NCI-H510A treated with DMSO at 0.1 percent for 48 hours (cell line): ENCODE measurements around the gene IRF6.

Source experiments
- DNase-seq: peaks from one replicate; lab custom pipeline; 2025; lab: John Stamatoyannopoulos, UW

IRF6 gene

DNA sequence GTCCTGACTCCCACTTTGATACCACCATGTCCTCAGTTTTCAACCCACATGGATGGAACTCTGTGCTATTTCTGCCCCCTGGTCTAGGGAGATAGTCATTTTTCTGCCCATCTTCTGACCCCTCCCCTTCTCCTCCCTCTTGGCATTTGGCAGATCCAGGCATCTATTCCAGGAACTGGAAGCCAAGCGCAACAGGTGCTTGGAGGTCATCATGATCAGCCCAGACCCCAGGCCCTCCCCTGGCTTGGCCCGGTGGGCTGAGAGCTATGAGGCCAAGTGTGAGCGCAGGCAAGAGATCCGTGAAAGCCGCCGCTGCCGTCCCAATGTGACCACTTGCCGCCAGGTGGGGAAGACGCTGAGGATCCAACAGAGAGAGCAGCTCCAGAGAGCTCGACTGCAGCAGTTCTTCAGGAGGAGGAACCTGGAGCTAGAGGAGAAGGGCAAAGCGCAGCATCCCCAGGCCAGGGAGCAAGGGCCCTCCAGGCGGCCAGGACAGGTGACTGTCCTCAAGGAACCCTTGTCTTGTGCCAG, 46.0 kb downstream of the IRF6 start:
- no peak for DNase-seq

DNA sequence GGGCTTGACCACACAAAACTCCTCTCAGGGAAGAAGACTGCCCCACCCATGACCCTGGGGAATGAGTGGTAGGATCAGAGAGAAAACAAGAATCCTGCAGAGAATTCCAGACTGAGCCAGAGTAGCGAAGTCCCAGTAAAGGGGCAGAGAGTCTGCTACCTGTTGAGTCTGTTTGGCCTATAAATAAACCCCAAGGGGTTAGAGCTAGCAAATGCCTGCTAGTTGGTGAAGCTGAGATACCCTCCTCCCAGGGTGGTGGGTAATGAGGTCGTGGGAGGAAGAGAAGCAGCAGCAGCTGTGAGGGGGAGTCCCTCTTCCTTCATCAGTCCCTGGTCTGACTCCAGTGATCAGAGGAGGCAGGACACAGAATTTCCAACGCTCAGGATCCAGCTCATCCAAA, 47.5 kb downstream of the IRF6 start:
- DNase-seq, result no peak

GRCh38 chr1:209756615-209757445, 49.1 kb downstream of the IRF6 start:
- DNase-seq, result no peak

DNA sequence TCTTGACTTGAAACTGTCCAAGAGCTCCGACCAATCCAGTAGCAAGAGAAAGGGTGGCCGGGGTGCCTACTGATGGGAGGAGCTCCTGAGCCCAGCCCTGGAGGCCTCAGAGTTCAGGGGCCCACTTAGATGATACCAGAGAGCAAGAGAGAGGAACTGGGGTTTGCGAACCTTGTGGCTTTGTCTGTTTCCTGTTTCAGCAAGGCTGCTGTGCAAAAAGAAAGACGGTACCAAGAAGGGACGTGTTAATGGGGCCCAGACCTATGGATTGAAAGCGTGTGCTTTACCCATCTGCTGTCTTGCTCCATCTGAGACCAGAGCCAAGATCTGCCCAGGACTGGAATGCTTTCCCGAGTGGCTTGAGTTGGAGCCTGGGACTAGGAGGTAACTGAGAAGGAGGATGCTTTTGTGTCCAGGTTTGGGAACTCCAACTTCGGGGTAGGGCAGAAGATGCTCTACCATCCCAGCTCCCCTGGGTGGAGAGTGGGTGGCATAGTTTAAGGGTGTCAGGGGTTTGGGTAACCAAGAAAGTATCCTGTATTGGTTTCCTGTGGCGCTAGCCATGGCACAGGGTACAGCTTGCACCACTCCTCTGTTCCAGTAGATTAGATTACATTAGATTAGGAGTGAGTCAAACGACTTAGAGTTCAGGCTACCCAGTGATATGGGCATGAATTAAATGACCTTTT, 49.9 kb downstream of the IRF6 start, which contains the start of gene TRAF3IP3:
TSS of gene TRAF3IP3 (plus strand) at position 128 of the 689 bp plus-strand sequence. CDS start 3,987 bp downstream, outside the sequence.
- no peak for DNase-seq

DNA sequence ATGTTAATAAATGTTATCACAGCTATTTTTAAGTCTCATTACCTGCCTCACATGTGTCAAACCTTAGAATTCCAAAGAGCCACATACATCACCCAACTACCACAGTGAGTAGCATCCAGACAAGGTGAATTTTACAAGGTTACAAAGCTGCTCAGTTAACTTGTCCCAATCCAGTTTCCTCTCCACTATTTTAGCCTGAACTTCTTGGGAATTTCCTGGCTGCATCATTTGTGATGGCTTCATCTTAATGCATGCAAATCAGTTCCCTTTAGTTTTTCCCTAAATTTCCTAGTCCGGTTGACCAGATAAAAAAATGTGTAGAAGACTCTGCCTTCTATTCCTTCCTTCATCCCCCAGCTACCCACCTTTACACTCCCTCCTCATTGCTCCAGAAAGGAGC, 50.7 kb downstream of the IRF6 start:
- no peak for DNase-seq

DNA sequence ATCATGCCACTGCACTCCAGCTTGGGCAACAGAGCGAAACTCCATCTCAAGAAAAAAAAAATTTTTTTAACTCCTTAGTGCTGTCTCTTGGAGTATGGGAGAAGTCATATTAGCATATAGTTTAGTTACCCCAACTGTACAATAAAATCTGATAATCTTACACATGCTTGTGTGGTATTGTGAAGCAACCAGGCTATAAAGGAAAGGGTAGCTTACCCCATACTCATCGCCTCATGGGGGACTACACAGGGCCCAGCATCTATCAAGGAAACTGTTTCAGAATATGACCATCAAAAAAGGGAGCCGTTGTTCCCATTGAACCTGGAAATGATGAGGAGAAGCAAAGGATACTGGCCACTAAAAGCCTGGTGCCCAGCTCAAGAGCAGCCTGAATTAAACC, 53.1 kb downstream of the IRF6 start:
- no peak for DNase-seq

DNA sequence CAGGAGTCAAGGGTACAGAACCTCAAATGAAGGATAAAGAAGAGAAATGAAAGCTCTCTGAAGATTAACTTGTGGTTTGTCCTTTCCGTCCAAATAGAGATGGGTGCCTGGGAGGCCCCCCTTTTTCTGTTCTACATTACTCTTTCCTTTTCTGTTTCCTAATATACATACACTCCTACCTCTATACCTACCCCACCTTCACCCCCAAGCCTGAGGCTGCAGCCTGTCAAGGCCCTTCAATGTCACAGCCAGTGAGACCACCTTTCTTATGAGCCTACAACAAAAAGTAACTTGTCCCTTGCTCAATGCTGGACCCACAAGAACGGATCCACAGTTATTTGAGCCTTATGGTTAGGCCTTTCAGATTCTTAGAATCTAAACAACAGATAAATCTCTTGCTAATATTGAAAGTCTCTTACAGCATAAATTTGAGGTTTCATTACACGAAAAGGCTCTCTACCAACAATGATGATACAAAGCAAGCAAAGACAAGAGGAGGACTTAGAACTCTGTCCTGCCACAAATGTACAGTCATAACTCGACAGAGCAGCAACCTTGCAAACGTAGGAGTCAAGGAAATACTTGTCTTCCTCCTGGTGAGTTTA, 54.2 kb downstream of the IRF6 start:
- no peak for DNase-seq

GRCh38 chr1:209749670-209750323, 56.1 kb downstream of the IRF6 start:
- DNase-seq, result no peak

GRCh38 chr1:209749205-209749604, 56.7 kb downstream of the IRF6 start:
- DNase-seq, result no peak

- no peak for DNase-seq
Measured at GRCh38 chr1:209748620-209749019, 57.3 kb downstream of the IRF6 start.

DNA sequence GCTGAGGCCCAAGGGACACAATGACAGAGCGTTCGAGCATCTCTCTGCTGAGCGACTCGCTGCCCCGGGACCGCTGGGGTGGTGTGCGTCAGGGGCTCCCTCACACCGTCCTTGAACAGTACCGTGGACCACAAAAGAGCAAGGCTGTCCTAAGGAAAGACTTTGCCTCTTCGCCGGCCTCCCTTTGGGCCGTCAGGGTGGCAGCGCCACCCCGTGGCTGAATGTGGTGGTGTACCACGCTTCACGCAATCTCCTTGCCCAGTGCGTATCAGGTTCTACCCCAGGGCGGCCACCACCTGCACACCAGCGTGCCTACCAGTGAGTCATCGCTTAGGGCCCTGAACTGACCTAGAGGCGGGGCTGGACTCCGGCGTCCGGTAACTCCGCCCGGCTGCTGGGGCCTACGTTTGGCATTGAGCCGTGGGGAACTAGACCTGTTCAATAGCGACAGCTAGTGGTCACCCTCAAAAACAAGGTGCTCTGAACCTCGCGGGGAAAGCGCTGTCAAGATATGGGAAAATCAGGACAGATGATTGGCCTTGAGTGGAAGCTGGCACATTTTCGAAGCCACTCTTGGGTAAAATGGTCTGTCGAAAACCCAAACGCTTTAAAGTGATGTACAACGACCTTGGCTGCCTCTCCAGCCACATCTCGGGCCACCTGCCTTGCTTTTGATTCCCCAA, 58.2 kb downstream of the IRF6 start:
- DNase-seq, result no peak

GRCh38 chr1:209746451-209747165, 59.3 kb downstream of the IRF6 start:
- DNase-seq, result no peak

- DNase-seq, result no peak
Measured at GRCh38 chr1:209743145-209743482, 62.8 kb downstream of the IRF6 start.

DNA sequence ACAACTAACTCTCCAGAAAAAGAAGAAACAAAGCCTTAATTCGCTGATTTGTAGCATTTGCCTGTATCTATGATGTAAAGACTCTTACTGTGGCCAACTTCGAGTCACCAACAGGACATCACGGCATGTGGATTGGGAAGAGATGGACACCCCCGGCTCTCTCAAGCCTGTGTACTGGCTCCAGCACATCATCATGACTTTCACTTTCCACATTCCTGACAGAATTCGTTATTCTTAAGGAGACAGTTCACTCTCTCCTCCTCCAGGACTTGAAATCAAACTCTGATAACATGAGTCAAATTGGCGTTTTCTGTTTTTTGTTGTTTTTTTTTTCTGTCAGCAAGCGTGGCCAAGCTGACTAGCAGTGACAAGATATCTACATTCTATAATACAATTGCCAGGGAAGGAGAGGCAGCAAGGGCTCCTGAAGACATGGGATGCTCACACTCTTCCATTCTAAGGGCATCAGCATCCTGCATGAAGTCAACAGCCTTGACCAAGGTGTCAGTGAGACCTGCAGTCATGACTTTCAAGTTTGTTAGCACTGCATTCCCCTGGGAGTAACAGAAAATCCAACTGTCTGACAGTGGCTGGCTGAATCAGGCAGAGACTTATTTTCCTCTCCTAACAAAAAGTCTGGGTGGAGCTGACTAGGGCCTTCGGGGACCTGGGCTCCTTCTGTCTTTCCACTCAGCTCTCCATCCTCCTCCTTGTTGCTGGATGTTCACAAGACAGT, 63.4 kb downstream of the IRF6 start:
- DNase-seq, result no peak

- no peak for DNase-seq
Measured at GRCh38 chr1:209741889-209742288, 64.1 kb downstream of the IRF6 start.

GRCh38 chr1:209741193-209741592, 64.7 kb downstream of the IRF6 start:
- DNase-seq, result no peak

DNA sequence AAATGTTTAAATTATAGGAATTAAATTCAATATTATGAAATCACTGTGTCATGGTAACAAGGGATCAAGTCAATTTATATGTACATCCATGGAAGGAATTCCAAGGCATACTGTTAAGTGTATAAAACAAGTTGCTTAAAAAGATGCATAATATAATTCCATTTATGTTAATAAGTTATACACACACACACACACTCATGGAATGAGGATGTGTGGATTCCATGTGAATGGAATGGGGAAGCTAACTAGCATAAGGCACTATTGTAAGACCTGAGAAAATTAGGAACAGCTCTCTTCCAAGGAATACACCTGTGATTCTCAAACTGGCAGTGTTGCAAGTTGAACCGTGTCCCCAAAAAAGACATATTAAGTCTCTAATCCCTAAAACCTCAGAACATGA, 67.7 kb downstream of the IRF6 start:
- no peak for DNase-seq

- no peak for DNase-seq
Measured at GRCh38 chr1:209737118-209737505, 68.8 kb downstream of the IRF6 start.

DNA sequence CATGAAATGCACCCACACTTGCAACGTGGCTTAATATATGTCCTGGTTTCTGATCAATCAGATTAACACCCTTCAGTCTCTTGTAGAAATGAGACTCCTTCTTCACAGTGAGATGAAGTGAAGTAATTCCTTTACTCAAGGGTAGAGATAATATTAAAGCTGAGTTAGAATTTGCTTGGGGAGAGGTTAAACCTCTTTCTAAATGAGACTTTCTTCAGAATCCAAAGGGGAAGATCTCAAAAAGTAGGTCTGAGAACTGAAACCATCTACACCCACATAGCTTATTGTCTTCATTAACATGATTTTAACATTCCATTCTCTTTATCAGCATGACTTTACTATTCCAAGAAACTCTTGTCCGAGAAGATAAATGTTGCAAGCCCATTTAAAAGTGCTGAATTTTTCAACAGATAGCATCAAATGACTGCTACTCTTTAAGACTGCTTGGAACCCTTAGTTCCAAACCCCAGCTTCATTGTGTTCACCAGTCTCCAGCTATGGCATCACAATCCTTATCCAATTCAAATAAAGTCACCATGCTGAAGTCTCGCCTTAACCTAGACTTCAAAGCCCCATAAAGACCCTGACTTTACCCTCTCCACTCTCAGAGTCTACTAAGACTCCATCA, 69.3 kb downstream of the IRF6 start:
- no peak for DNase-seq
